ENCODE data around the gene IARS1. TPM values are rescaled to one million over a fixed set of nuclear protein-coding genes. Genes with fewer than 3 reads are reported as not detected.

IARS1 gene
- total and polyA plus RNA-seq, 3 donors from 2014 or later, result 57.2 to 143 (median 112) TPM

GRCh38 chr9:92332577-92333281 lies 39.2 kb upstream of the IARS1 start:
- TF ChIP-seq CTCF (IDR thresholded peaks at IDR 0.05) (no peak), POLR2A (IDR thresholded peaks at IDR 0.05) (no peak)
- no peaks in the 10 kb centered on the region for H3K27me3 ChIP-seq
- H3K27ac ChIP-seq, result no peak overlapping the region
- no peaks in the 10 kb centered on the region for H3K36me3 ChIP-seq (ENCODE audit: low read depth, missing control alignments)
- WGBS, 2 donors, result 71% methylated on average over 3 of the region's 3 CpGs
- H3K4me3 ChIP-seq, result no peak overlapping the region
- H3K4me1 ChIP-seq, result no peaks in the 10 kb centered on the region
- no peak for DNase-seq
- no peaks in the 10 kb centered on the region for H3K9me3 ChIP-seq
- intact Hi-C loops (cut with DNase I; ENCODE audit: low total_unique reads), result no loop called here

GRCh38 chr9:92328225-92328624 lies 34.7 kb upstream of the IARS1 start:
- TF ChIP-seq CTCF (IDR thresholded peaks at IDR 0.05) (no peak), POLR2A (IDR thresholded peaks at IDR 0.05) (no peak)
- no peak for DNase-seq
- intact Hi-C loops (cut with DNase I; ENCODE audit: low total_unique reads), result no loop called here

GRCh38 chr9:92327283-92327850 lies 33.9 kb upstream of the IARS1 start:
- H3K27me3 ChIP-seq, result no peaks in the 10 kb centered on the region
- no peaks in the 10 kb centered on the region for H3K36me3 ChIP-seq (ENCODE audit: low read depth, missing control alignments)
- no peak overlapping the region for H3K4me3 ChIP-seq
- intact Hi-C loops (cut with DNase I; ENCODE audit: low total_unique reads), result no loop called here
- no peak for TF ChIP-seq CTCF (IDR thresholded peaks at IDR 0.05)
- no peak for TF ChIP-seq POLR2A (IDR thresholded peaks at IDR 0.05)
- no peaks in the 10 kb centered on the region for H3K9me3 ChIP-seq
- peaks cover 13% of the 10 kb centered on the region for H3K4me1 ChIP-seq
- H3K27ac ChIP-seq, result no peak overlapping the region
- DNase-seq, result no peak
- 66 to 87% methylated on average over 2 of the region's 2 CpGs for WGBS, 2 donors

More at GRCh38 chr9:92328225-92328624, 34.7 kb upstream of the IARS1 start:
- H3K36me3 ChIP-seq (ENCODE audit: low read depth, missing control alignments), result no peaks in the 10 kb centered on the region
- H3K27me3 ChIP-seq, result no peaks in the 10 kb centered on the region
- H3K4me3 ChIP-seq, result no peak overlapping the region
- 53 to 54% methylated on average over 2 of the region's 2 CpGs for WGBS, 2 donors
- H3K27ac ChIP-seq, result no peak overlapping the region
- peaks cover 13% of the 10 kb centered on the region for H3K4me1 ChIP-seq
- H3K9me3 ChIP-seq, result no peaks in the 10 kb centered on the region

GRCh38 chr9:92325991-92326500 lies 32.5 kb upstream of the IARS1 start:
- TF ChIP-seq CTCF (IDR thresholded peaks at IDR 0.05), result no peak
- TF ChIP-seq POLR2A (IDR thresholded peaks at IDR 0.05), result no peak
- Histone ChIP-seq H3K36me3 (ENCODE audit: low read depth, missing control alignments) (no peaks in the 10 kb centered on the region), H3K27me3 (no peaks in the 10 kb centered on the region), H3K4me1 (peaks cover 13% of the 10 kb centered on the region), H3K27ac (peak overlapping the region; percentile 94 to 97), H3K4me3 (peak overlapping the region; percentile 72 to 81), H3K9me3 (no peaks in the 10 kb centered on the region)
- no peak for DNase-seq
- 1 to 2% methylated on average over 5 to 17 of the region's 30 CpGs for WGBS, 2 donors
- intact Hi-C loops (cut with DNase I; ENCODE audit: low total_unique reads), result no loop called here
